HG03066 (cell line): Measurements from ENCODE around the gene NUTF2.
"Not testable (repeated sequence)": the region's sequence is repeated elsewhere in the genome, so short reads cannot be mapped to it uniquely, and the experiment has no call there.

Experiments
- ATAC-seq: cut with Tn5 transposase; IDR thresholded peaks from one replicate; pipeline ENCODE4 v1.9.1; 2021; ENCODE audit warnings: low read depth; ENCODE audit not compliant: unreplicated experiment

Gene NUTF2

DNA sequence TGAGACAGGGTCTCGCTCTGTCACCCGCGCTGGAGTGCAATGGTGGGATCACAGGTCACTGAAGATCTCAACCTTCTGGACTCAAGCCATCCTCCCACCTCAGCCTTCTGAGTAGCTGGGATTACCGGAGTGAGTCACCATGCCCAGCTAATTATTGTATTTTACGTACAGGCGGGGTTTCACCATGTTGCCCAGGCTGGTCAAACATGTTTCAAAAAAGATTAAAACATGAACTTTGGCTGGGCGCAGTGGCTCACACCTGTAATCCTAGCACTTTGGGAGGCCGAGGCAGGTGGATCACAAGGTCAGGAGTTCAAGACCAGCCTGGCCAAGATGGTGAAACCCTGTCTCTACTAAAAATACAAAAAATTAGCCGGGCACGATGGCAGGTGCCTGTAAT lies 9.5 kb upstream of the NUTF2 start:
- not testable (repeated sequence) for ATAC-seq

DNA sequence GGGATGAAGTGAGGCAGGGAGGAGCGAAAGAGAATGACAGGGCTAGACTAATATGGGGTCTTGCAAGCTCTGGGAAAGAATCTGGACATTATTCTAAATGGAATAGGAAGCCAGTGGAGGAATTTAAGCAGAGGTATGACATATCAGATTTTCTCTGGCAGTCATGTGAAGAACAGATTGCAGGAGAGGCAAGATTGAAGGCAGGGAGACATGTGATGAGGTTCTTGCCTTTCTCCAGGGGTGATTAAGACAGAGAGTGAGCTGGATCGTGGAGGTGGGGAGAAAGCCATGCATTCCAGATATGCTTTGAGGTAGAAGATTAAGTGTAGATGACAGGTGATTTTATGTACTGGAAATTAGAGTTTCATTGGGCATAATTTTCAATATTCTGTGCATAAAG lies 8.9 kb upstream of the NUTF2 start:
- ATAC-seq: no peak

DNA sequence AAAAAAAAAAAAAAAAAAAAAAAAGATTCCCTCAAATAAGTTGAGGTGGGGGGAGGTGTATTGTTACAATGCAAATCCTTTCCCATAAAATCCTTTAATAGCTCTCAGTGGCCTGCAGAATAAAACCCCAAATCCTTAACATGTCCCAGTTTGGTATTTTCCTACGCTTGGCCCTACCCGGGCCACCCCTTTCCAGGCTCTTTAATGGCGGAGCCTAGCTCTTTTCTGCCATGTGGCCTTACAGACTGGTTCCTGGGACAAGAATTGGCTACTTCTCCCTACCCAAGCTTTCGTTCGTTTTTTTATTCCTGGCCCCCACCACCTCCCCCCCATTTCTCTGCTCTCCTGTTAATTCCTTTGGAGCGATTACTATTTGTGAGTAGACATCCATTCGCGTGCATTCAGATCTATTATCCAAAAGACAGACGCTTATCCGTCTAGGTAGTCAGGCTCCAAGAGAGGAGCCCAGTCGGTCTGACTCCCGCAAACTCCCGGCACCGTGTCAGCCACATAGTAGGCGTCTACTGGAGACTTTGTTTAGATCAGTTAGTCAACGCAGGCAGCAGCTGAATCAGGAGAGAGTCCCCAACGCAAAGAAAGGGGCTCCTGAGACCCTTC lies 5.4 kb upstream of the NUTF2 start:
- ATAC-seq: no peak

DNA sequence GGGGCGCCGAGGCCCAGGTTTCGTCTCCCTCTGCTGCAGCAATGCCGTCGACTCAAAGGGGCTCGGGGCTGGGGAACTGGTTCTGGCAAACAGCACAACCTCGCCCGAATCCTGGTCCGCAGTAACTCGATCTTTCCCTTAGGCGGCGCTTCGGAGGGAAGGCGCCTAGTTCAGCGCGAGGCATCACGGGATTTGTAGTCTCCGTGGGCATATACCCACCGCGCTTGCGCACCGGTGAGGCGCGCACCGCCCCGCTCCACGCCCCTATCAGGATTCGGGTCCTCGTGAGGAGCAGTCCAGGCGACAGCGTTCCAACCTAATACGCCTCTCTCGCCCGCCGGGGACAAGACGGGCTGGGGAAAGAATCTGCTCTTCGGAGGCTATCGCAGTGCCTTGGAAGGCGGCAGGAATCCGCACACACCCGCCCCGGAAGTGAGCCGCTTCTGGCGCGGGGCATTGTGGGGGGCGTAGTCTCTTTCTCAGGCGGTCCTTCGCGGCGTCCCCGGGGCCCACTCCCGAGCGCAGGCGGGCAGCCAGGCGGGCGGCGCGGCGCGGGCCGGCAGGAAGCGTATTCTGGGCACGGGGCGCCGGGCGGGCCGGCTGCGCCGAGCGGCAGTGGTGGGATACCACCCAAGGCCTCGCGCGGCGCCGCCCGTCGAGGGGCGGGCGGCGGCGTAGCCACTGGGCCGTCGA lies 4.8 kb upstream of the NUTF2 start, which contains the start of gene THAP11:
Gene THAP11, plus strand, starts transcription at position 505 of the 693 bp plus-strand sequence. CDS start 235 bp downstream, outside the sequence.
- ATAC-seq: peak; percentile 47

DNA sequence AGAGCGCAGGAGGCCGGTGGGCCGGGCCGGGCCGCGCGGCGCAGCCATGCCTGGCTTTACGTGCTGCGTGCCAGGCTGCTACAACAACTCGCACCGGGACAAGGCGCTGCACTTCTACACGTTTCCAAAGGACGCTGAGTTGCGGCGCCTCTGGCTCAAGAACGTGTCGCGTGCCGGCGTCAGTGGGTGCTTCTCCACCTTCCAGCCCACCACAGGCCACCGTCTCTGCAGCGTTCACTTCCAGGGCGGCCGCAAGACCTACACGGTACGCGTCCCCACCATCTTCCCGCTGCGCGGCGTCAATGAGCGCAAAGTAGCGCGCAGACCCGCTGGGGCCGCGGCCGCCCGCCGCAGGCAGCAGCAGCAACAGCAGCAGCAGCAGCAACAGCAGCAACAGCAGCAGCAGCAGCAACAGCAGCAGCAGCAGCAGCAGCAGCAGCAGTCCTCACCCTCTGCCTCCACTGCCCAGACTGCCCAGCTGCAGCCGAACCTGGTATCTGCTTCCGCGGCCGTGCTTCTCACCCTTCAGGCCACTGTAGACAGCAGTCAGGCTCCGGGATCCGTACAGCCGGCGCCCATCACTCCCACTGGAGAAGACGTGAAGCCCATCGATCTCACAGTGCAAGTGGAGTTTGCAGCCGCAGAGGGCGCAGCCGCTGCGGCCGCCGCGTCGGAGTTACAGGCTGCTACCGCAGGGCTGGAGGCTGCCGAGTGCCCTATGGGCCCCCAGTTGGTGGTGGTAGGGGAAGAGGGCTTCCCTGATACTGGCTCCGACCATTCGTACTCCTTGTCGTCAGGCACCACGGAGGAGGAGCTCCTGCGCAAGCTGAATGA lies 4.0 kb upstream of the NUTF2 start:
- peak; percentile 19 for ATAC-seq

DNA sequence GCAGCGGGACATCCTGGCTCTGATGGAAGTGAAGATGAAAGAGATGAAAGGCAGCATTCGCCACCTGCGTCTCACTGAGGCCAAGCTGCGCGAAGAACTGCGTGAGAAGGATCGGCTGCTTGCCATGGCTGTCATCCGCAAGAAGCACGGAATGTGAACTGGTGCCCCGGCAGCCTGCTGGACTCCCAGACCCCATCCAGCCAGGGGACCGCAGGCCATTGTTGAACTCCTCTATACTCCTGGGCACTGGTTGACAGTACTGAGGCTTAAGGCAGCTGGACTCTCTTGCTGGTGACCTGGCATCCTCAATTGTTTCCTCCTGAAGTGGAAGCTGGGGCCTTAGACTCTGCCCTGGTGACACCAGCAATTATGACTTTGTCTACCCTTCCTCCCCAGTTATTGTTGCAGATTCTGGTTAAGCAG lies 3.4 kb upstream of the NUTF2 start:
- no peak for ATAC-seq

DNA sequence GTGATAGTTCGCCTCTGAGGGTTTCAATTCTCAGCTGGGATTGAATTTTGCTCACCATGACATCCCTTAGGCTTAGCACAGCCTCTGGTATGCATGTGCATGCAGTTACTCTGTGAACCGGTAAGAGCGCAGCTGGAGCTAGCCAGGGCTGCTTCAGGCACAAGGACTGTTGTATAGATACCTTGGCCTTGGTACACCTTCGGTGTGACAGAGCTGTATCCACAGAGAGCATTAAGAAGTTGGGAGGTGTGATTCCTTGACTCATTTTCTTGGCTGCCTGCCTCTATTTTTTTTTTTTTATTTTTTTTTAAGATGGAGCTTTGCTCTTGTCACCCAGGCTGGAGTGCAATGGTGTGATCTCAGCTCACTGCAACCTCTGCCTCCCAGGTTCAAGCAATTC lies 2.2 kb upstream of the NUTF2 start:
- no peak for ATAC-seq

DNA sequence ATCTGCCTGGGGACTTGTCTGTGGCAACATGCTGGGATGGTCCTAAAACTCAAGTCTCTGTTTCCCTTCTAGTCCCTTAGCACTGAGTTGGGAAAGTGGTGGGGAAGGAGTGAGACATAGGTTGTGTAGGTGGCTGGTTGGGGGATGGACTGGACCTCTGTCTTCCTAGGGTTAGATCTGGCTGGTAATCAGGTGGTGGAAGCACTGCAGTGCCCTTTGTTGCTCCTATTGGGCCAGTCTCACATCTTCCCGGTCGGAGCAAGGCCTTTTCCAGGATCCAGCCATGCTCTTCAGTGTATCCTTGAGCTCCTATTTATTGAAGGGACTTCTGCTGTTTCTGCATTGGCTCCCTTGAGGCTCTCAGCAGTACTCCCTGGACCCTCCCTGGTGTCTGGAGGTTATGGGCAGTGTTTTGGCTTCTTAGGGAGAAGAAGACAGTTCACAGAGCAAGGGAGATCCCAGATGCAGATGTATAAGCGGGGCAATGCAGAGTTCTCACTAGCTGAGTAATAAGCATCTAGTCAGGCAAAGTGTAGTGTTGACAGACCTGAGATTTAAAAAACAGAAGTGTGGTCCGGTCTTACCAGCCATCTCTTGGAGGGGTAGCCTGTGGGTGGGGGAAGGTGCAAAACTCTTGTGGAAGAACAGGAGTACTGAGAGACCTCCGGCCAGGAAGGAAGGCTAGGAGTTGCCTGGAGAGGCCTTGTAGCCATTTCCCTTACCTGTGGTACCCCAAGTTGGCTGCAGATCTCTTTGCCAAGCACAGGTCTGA lies 1.3 kb upstream of the NUTF2 start:
- no peak for ATAC-seq

DNA sequence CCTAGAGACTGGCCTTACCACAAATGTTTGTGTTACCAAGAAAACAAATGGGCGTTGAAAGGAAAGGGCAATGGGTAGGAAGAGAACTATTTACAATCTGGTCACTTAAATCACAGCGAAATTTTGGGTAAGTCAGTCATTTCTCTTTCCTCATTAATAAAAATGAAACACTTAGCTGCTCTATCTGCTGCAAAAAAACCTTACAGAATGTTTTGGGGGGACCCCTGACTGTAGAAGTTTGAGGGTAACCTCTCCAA lies 742 bp upstream of the NUTF2 start:
- ATAC-seq: no peak

DNA sequence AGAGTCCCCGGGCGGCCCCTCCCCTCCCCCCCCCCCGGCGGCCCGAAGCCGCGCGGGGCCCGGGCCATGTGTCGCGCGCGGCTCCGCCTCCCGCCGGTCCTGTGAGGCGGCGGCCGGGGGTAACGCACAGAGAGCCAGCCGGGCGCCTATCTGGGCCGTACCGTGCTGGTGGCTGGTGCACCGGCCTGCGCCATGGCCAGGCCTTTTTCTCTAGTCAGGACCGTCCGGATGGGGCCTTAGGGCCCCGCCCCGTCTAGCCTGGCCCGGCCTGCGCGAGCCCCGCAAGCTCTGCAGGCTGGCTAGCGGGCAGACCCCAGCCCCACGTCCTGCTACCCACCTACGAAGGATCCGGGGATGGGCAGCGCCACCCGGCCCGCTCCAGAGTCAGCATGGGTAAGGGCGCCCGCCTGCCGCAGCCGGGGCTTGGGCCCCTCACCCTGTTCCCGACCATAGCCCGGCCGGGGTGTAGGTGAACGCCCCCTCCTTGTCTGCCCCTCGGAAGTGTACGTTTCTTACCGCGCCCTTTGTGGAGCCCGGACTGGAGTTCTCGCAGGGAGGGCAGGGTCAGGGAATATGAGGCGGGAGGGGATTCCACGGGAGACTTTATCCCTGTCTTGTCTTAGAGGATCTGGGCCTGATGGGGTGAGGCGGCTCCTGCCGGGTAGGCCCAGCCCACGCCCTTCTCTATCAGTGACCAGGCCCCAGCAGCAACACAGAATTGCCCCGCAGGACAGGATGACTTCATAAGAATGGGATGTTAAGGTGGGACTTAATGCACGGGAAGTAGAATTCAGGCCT lies 530 bp downstream of the NUTF2 start, which contains the start of gene CENPT:
Gene CENPT, minus strand, starts transcription at position 630 of the 798 bp plus-strand sequence. CDS start 13,834 bp downstream, outside the sequence.
- peak; percentile 26 for ATAC-seq

DNA sequence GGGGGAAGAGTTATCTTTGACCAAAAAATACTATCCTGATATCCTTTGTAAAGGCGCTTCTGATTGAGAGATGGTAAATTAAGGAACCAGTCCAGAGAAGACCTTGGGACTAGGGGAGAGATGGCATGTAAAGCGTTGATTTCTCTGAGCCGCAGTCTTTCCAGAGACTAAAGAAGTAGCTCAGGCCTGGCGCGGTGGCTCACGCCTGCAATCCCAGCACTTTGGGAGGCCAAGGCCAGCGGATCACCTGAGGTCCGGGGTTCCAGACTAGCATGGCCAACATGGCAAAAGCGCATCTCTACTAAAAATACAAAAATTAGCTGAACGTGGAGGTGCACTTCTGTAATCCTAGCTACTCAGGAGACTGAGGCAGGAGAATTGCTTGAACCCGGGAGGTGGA lies 1.4 kb downstream of the NUTF2 start:
- ATAC-seq: no peak

DNA sequence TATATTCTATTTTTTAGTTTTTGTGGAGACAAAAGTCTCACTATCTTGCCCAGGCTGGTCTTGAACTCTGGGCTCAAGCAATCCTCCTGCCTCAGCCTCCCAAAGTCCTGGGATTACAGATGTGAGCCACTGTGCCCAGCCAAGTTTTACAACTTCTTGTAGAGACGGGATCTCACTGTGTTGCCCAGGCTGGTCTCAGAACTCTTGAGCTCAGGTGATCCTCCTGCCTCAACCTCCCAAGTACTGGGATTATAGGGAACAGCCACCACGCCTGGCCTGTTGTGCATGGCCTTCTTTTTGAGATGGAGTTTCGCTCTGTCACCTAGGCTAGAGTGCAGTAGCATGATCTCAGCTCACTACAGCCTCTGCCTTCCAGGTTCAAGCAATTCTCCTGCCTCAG lies 6.9 kb downstream of the NUTF2 start:
- ATAC-seq: no peak

DNA sequence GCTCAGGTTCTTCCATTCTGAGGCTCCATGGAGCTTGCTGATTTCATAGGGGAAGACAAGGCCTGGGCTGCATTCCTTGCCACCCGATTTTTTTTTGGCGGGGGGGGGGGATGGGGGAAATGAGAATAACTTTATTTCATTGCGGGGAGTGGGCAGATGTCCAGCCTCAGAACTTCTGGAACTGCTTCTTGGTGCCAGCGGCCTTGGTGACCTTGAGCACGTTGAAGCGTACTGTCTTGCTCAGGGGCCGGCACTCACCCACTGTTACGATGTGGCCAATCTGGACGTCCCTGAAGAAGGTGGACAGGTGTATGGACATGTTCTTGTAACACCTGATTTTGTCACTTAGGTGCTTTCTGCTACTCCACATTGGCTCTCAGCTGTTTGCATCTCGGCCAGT lies 9.1 kb downstream of the NUTF2 start:
- no peak for ATAC-seq

DNA sequence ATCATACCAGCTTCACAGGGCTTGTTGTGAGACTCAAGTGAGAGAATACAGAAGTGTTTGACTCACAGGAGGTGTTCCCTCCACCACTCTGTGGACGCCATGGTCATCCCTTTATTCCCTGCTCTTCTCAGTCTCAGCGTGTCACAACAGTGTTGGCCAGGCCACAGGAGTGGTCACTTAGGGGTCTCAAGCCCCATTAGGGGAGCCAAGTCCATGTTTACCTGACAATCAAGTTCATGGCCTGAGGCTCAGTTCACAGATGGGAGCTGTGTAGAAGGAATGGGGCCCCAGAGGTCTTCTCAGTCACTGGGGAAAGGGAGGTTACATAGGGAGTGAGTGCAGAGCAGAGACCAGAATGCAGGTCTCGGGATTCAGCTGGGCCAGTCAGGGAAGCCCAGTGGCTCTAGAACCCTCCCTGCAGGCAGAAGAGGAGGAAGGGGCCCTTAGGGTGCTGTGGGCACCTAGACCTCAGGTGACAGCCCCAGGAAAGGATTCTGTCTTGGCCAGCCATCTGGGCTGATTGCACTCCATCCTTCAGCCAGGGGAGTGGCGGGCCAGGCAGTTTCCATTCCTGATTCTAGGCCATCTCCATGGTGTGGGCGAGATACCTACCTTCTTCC lies 10.3 kb downstream of the NUTF2 start:
- ATAC-seq: no peak

DNA sequence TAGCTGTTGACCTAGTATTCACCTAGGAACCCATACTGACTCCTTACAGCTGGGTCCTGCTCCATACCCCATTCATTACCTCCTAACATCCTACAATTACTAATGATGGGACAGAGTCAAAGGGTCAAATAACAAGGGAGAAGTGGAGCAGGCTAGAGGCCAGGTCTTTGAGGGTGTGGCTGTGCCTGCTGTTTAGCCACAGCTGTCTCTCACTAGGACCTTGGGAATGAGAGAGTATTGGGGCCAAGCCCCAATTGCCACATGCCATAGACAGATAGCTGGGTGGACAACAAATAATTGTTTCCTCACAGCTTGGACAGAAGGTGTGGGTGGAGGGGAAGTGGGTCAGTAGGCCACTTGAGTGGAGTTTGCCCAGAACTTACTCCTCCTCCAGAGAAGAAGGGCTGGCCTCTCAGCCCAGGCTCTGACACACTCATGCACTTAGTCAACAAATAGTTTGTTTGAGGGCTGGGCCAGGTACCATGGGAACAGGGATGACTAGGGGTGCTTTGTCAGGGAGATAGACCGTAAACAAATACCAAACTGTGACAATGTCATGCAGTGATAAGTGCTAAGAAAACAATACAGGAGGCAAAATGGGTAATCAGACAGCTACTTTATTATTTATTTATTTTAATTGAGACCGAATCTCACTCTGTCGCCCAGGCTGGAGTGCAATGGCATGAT lies 11.0 kb downstream of the NUTF2 start:
- no peak for ATAC-seq

DNA sequence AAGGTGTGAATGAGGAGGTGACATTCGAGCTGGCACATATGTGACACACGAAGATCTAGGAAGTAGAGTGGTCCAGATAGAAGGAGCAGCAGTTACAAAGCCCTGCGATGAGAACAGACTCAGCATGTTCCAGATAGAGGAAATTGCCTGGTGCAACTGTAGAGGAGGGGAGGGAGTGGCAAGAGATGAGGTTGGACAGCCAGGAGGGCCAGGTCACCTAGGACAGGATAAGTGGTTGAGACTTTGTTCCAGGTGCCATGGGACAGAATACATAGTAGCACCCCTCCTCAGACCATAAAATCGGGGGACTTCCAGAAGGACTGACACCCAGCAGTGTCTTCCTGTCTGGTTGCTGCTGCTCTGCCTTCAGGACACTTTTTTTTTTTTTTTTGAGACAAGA lies 11.8 kb downstream of the NUTF2 start:
- no peak for ATAC-seq

DNA sequence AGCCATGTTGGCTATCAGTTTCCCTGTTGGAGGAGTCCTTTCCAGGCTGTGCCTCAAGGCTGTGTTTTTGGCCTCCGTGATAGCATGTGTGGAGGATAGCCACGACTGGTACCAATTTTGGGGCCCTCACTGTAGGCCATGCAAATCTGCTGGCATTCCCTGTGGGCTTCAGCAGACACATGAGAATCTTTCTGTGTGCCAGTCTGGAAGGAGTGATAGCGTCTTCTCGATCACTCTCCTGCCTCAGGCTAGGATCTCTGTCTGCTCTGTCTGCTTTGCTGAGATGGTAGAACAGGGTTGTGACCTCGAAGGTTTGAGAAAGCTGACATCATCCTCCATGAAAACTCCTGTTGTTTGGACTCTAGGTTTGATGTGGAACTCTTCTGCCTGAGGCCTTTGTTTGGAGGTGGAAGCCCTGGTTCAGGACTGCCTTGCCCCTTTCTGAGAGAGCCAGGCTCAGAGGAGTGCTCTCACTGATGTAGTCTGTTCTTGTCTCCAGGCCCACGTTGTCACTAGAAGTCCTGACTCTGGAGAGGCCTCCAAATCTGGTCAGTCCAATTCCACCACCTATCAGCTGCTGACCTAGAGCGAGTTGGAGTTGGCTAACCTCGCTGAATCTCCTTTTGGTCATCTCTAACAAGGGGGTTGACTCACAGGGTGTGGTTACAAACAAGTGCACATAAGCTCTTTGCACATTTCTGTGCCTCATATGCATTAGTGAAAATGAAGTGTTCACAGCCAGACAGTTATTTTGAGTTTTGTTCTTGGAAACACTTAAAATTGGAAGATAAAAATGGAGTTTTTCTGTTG lies 14.1 kb downstream of the NUTF2 start:
- no peak for ATAC-seq

DNA sequence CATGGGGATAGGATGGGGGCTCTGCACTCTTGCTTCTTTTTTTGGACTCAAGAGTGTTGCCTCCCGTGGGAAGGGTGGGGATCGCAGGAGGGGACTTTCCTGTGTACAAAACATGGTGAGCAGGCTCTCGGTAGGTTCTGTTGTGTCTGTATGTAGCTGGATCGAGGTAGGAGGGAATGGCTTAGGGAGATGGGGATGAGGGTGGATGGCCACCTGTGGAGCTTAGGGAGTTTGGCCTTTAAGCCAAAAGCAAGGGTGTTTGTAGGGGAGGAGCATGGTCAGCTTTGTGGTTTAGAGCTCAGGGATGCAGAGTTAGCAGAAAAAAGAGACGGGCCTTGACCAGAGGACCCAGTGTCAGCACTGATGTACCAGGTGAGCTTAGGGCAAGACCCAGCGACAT lies 15.1 kb downstream of the NUTF2 start:
- no peak for ATAC-seq
